ENCODE data around the gene HS1BP3. TPM values are rescaled to one million over a fixed set of nuclear protein-coding genes. Genes with fewer than 3 reads are reported as not detected.

Gene HS1BP3
- total RNA-seq, 1 experiment from 2014 or later = 17.1 TPM

DNA sequence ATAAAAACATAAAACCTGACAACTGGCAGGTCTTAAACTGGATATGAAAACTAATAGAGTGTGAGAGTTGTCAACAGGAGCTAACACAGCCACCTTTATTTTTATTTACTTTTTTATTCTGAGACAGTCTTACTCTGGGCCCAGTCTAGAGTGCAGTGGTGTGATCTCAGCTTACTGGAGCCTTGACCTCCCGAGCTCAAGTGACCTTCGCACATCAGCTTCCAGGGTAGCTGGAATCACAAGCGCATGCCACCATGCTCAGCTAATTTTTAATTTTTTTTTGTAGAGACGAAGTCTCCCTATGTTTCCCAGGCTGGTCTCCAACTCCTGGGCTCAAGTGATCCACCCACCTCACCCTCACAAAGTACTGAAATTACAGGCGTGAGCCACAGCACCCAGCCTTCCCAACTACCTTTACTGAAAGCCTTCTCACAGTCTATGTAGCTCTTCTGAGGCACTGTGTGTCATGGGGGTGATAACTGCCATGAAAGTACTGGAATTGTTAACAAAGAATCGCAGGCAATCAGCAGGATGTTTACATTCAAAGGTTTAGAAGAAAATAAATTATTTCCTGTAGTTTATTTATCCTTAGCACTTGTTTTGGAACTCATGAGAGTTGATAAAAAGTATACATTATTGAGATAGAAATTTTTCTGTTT is 40.3 kb upstream of the HS1BP3 start:
- no peak for TF ChIP-seq RAD21 (IDR thresholded peaks at IDR 0.05; ENCODE audit: low read depth)
- no peak for TF ChIP-seq POLR2A (IDR thresholded peaks at IDR 0.05; ENCODE audit: borderline replicate concordance, extremely low read depth, insufficient read depth, insufficient read length)
- TF ChIP-seq SP1 (IDR thresholded peaks at IDR 0.05; ENCODE audit: low read depth) = no peak
- no peak for TF ChIP-seq ZNF274 (IDR thresholded peaks at IDR 0.05; ENCODE audit: low read depth, low read length)
- TF ChIP-seq, protein P1, sequence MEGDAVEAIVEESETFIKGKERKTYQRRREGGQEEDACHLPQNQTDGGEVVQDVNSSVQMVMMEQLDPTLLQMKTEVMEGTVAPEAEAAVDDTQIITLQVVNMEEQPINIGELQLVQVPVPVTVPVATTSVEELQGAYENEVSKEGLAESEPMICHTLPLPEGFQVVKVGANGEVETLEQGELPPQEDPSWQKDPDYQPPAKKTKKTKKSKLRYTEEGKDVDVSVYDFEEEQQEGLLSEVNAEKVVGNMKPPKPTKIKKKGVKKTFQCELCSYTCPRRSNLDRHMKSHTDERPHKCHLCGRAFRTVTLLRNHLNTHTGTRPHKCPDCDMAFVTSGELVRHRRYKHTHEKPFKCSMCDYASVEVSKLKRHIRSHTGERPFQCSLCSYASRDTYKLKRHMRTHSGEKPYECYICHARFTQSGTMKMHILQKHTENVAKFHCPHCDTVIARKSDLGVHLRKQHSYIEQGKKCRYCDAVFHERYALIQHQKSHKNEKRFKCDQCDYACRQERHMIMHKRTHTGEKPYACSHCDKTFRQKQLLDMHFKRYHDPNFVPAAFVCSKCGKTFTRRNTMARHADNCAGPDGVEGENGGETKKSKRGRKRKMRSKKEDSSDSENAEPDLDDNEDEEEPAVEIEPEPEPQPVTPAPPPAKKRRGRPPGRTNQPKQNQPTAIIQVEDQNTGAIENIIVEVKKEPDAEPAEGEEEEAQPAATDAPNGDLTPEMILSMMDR (IDR thresholded peaks at IDR 0.05 in 2 of 3, conservative IDR thresholded peaks at IDR 0.05 in 1 of 3; ENCODE audit: borderline replicate concordance in 1 of 3, insufficient read depth in 1 of 3, low read depth in 2 of 3, low read length in 2 of 3) = no peak
- no peak for TF ChIP-seq ELF1 (IDR thresholded peaks at IDR 0.05; ENCODE audit: borderline replicate concordance, low read depth)
- no peak for TF ChIP-seq EZH2 (IDR thresholded peaks at IDR 0.05)
- ATAC-seq (no peak), DNase-seq (ENCODE audit: low read depth, low spot score) (no peak)
- Histone ChIP-seq H4K20me1 (ENCODE audit: insufficient read depth) (no peaks in the 10 kb centered on the region; the same call in 1 of the 2 replicates), H3K9me2 (ENCODE audit: insufficient read depth) (no peaks in the 10 kb centered on the region), H3K4me3 (replicated peaks in 1 of 2; ENCODE audit: low read depth in 1 of 2, low read length in 2 of 2) (no peak overlapping the region), H3K79me2 (ENCODE audit: insufficient read depth, low read length) (no peaks in the 10 kb centered on the region), H3K27me3 (ENCODE audit: insufficient read depth, low read length) (no peaks in the 10 kb centered on the region), H3K9me3 (ENCODE audit: control insufficient read depth in 1 of 2, insufficient read depth in 1 of 2, low read depth in 1 of 2, low read length in 2 of 2) (no peaks in the 10 kb centered on the region), H3K36me3 (ENCODE audit: control insufficient read depth in 1 of 2, insufficient read depth in 2 of 2, low read length in 2 of 2) (0 out of 4 replicates have a peak, but pooled peaks cover 0 to 3% of the 10 kb centered on the region in 2 experiments), H2AFZ (ENCODE audit: low read depth, low read length, poor library complexity, severe bottlenecking) (no peak overlapping the region), H3K27ac (ENCODE audit: low read depth, low read length) (no peak overlapping the region), H3K4me2 (ENCODE audit: low read length) (no peak overlapping the region), H3K9ac (ENCODE audit: low read length) (no peak overlapping the region), H3K4me1 (ENCODE audit: control insufficient read depth in 1 of 2, insufficient read depth in 2 of 2, low read length in 2 of 2) (no peaks in the 10 kb centered on the region)
- no TSS peak for BruUV-seq (replicated peaks)
- ChIA-PET CTCF (interaction anchor here (1.0 kb wide), 1 partner anchor 29 kb away, joined by 3 read pairs; no protein-coding TSS in a partner anchor), POLR2A (no interaction called here), RAD21 (ENCODE audit: low non-redundant PET in 1 of 2, low total read pairs in 2 of 2, uncharacterized antibody in 2 of 2, unreplicated experiment in 2 of 2) (no interaction called here)
- intact Hi-C loops (cut with micrococcal nuclease) = no loop called here

Data from HCT116 (cell line).